SKM-1 treated with dmso at 0.1 percent for 144 hours (cell line): ENCODE results near the gene FAM177B.
"Not testable (repeated sequence)": the region's sequence is repeated elsewhere in the genome, so short reads cannot be mapped to it uniquely, and the experiment has no call there.

Experiments
- DNase-seq: peaks from one replicate; lab custom pipeline; 2025; ENCODE audit not compliant: unreplicated experiment; lab: John Stamatoyannopoulos, UW

Gene FAM177B

GRCh38 chr1:222739929-222740328, 2.9 kb downstream of the FAM177B start:
- DNase-seq: no peak

GRCh38 chr1:222741630-222742457, 4.8 kb downstream of the FAM177B start:
- DNase-seq: not testable (repeated sequence)

- no peak for DNase-seq
Observed at GRCh38 chr1:222749927-222750326, 12.9 kb downstream of the FAM177B start.

DNA sequence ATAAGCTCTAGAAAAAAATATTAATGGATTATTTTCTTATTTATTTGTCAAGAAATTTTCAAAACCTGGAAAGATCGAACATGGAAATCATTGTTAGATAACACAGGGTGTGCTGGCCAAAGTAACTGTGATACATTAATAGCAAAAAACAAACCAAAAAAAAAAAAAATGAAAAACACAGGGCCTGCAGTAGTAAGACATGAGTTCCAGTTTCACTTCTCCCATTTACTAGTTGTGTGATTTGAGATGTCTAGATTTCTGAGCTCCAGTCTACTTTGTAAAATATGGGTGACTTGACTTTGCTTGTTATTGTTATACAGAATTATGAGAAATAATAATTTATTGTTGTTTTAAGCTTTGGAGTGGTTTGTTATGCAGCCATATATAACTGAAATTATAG, 13.6 kb downstream of the FAM177B start:
- DNase-seq: no peak

GRCh38 chr1:222751255-222751654, 14.3 kb downstream of the FAM177B start:
- no peak for DNase-seq

DNA sequence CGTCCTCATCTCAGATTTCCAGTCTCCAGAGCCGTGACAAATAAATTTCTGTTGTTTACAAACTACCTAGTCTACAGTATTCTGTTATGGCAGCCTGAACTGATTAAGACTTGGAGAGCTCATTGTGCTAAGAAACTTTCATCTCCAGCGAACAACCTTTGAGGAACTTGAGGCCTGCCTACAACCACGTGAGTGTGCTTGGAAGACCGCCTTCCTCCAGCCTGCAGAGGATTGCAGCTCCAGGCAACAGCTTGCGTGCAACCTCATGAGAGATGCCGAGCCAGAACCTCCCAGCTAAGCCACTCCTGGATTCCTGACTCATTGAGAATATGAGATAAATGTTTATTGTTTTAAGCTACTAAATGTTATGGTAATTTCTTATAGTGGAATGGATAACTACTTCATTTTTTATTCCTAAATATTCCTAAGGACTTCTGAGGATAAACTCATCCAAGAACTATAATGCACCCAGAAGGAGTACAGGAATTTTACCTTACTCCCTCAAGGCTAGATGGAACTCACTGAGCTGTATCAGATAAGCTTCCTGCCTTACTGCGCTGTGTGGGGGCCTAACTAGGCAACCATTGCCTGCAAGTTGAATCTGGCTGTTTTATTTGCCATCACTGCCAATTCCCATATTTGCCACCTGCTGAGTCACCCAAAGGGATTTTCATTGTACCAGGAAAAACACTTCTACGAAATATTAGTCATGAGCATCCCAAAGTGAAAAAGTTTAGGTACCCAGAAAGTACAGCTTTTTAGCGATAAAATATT, 17.6 kb downstream of the FAM177B start:
- DNase-seq: no peak

DNA sequence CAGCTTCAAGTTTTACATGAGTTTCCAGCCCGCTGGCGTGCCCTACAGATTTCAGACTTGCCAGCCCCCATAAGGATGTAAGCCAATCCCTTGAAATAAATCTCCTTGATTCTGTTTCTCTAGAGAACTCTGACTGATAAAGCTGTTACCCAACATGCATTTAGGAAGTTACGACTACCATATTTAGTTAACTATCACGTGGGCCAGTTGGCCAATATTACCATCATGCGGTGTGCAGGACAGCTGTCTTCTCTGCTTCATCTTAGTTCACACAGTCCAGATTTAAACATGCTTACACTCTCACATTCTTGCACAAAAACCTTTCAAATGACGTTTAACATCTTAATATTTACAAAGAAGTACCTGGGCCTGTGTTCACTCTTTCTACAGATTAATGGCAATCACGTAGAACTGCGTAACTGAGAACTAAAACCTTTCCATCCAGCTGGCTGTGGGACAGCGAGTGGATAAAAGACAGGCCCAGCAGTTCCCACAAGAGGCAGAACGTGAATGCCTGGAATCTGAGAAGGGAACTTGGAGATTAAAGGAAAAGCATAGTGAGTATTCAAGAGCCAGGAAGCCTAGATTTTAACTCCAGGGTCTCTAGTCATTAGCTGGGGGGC, 20.8 kb downstream of the FAM177B start:
- no peak for DNase-seq

- no peak for DNase-seq
Observed at GRCh38 chr1:222759451-222760035, 22.5 kb downstream of the FAM177B start.

GRCh38 chr1:222761083-222761482, 24.1 kb downstream of the FAM177B start:
- DNase-seq: no peak

DNA sequence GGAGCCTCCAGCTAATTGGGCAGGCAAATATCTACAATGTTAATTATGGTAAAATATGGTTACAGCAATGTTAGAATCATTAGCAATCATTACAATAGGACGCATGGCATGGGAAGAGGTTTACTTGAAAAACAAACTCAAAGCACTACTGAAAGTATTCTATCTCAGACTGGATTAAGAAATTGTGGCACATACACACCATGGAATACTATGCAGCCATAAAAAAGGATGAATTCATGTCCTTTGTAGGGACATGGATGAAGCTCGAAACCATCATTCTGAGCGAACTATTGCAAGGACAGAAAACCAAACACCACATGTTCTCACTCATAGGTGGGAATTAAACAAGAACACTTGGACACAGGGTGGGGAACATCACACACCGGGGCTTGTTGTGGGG, 25.2 kb downstream of the FAM177B start:
- DNase-seq: not testable (repeated sequence)

GRCh38 chr1:222767152-222767571, 30.2 kb downstream of the FAM177B start:
- no peak for DNase-seq

DNA sequence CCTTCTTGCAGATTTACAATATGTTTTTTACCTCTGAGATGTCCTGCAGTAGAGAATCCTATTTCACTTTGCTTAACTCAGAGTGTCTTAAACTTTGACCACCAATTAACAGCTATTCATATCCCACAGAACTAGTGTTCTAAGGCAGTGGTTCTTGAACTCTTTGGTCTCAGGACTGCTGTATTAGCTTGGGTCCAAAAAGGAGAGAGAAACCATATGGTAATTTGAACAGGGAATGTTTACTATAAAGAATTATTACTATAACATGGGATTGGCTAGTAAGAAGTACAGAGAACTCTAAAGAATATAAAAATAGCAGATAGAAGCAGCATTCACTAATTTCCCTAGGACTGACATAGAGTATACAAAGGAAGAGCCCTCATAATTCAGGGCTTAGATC, 31.6 kb downstream of the FAM177B start:
- DNase-seq: no peak

GRCh38 chr1:222769181-222769580, 32.2 kb downstream of the FAM177B start:
- DNase-seq: peak; percentile 19

- DNase-seq: no peak
Observed at GRCh38 chr1:222769971-222770620, 33.1 kb downstream of the FAM177B start.

DNA sequence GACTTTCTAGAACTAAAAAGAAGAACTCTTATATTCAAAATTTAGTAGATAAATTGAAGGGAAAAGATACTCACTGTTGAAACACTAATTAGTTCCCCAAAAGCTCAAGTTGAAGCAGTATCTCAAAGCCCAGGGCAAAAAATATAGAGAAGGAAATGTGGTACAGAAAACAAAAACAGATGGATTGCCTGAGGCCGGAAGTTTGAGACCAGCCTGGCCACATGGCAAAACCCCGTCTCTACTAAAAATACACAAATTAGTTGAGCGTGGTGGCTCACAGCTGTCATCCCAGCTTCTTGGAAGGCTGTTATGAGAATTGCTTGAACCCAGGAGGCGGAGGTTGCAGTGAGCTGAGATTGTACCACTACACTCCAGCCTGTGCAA, 36.0 kb downstream of the FAM177B start:
- peak; percentile 96 for DNase-seq

- DNase-seq: peak; percentile 8
Observed at GRCh38 chr1:222777463-222777862, 40.5 kb downstream of the FAM177B start.

- DNase-seq: no peak
Observed at GRCh38 chr1:222777977-222778376, 41.0 kb downstream of the FAM177B start.

DNA sequence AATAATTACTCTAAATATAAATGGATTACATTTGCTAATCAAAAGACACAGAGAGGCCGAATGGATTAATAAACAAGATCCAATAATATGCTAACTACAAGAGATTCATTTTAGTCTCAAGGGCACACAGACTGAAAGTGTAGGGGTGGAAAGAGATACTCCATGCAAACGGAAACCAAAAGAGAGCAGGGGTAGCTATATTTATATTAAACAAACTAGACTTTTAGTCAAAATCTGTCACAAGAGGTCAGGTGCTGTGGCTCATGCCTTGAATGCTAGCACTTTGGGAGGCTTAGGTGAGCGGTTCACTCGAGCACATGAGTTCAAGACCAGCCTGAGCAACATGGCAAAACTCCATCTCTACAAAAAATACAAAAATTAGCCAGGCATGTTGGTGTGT, 44.2 kb downstream of the FAM177B start:
- no peak for DNase-seq

GRCh38 chr1:222783051-222783450, 46.0 kb downstream of the FAM177B start:
- no peak for DNase-seq

- DNase-seq: no peak
Observed at GRCh38 chr1:222784371-222784770, 47.4 kb downstream of the FAM177B start.

- no peak for DNase-seq
Observed at GRCh38 chr1:222784916-222785315, 47.9 kb downstream of the FAM177B start.
